GM12878 (cell line): ENCODE results near the gene VNN1.

Source experiments
- CTCF ChIP-seq, 3 experiments: IDR thresholded peaks in 2 of 3; conservative IDR thresholded peaks in 1 of 3; 2 replicates each; pipeline ENCODE4 v1.5.1; 2011; ENCODE audit warnings: low read depth in 3 of 3, low read length in 3 of 3, mild to moderate bottlenecking in 3 of 3, control low read depth in 2 of 3, moderate library complexity in 2 of 3, inconsistent platforms in 1 of 3, mixed read lengths in 1 of 3; ENCODE audit not compliant: control insufficient read depth in 2 of 3, insufficient read depth in 1 of 3; ENCODE audit errors: extremely low read depth in 1 of 3
- HDAC6 ChIP-seq: fragments of 200-600 bp; sonication (generic); IDR thresholded peaks from one replicate; pipeline ENCODE4 v1.8.0; 2017; ENCODE audit warnings: antibody characterized with exemption; ENCODE audit not compliant: unreplicated experiment
- POLR2A ChIP-seq: IDR thresholded peaks from 2 replicates; pipeline ENCODE4 v1.6.1; 2011; ENCODE audit warnings: low read depth, mild to moderate bottlenecking, low read length
- RFX5 ChIP-seq: IDR thresholded peaks from 2 replicates; pipeline ENCODE4 v1.6.1; 2011; ENCODE audit warnings: low read depth, low read length, improper control_type of control experiment
- ZZZ3 ChIP-seq: IDR thresholded peaks from 2 replicates; pipeline ENCODE4 v1.6.1; 2011; ENCODE audit warnings: low read depth; ENCODE audit not compliant: control insufficient read depth, insufficient read length

DNA sequence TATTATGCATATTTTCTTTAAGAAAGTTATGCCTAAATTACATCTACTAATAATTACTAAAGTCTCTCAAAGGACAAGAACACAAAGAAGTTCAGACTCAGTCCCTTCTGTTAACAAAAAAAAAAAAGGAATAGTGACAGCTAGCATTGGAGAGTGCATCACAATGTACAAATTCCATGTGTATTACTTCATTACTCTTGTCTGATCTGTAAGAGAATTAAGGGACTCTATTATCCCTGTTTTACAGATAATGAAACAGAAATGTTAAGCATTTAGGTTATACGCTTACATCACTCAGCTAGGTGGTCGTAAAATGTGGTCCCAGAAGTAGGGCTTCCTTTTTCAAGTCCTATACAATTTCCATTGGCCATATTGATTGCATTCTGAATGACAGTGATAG, 17.2 kb upstream of the VNN1 start:
- TF ChIP-seq POLR2A, result no peak
- no peak for TF ChIP-seq ZZZ3
- no peak for TF ChIP-seq CTCF (IDR thresholded peaks at IDR 0.05 in 2 of 3, conservative IDR thresholded peaks at IDR 0.05 in 1 of 3; ENCODE audit: control insufficient read depth in 2 of 3, extremely low read depth in 1 of 3, insufficient read depth in 1 of 3, low read depth in 3 of 3, low read length in 3 of 3)
- TF ChIP-seq RFX5, result no peak
- no peak for TF ChIP-seq HDAC6
